ENCODE results near the gene ATP1A2. TPM values are rescaled to one million over a fixed set of nuclear protein-coding genes. Genes with fewer than 3 reads are reported as not detected.
A peak's percentile ranks its signal among the peaks of the same experiment; 100 is the strongest.

The ATP1A2 gene
- total RNA-seq, 1 donor from 2014 or later, result 5.6 TPM

- TF ChIP-seq, protein P1, sequence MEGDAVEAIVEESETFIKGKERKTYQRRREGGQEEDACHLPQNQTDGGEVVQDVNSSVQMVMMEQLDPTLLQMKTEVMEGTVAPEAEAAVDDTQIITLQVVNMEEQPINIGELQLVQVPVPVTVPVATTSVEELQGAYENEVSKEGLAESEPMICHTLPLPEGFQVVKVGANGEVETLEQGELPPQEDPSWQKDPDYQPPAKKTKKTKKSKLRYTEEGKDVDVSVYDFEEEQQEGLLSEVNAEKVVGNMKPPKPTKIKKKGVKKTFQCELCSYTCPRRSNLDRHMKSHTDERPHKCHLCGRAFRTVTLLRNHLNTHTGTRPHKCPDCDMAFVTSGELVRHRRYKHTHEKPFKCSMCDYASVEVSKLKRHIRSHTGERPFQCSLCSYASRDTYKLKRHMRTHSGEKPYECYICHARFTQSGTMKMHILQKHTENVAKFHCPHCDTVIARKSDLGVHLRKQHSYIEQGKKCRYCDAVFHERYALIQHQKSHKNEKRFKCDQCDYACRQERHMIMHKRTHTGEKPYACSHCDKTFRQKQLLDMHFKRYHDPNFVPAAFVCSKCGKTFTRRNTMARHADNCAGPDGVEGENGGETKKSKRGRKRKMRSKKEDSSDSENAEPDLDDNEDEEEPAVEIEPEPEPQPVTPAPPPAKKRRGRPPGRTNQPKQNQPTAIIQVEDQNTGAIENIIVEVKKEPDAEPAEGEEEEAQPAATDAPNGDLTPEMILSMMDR (IDR thresholded peaks at IDR 0.05), result no peak
- Histone ChIP-seq H3K27me3 (peaks cover 5% of the 10 kb centered on the region), H3K36me3 (no peaks in the 10 kb centered on the region), H3K27ac (no peak overlapping the region), H3K4me3 (no peak overlapping the region), H3K9me3 (no peaks in the 10 kb centered on the region), H3K4me1 (peaks cover 8% of the 10 kb centered on the region)
- DNase-seq (no peak), ATAC-seq (no peak)
- intact Hi-C loops (cut with DNase I), result no loop called here
Observed at GRCh38 chr1:160164121-160164520, 48.6 kb downstream of the ATP1A2 start.

DNA sequence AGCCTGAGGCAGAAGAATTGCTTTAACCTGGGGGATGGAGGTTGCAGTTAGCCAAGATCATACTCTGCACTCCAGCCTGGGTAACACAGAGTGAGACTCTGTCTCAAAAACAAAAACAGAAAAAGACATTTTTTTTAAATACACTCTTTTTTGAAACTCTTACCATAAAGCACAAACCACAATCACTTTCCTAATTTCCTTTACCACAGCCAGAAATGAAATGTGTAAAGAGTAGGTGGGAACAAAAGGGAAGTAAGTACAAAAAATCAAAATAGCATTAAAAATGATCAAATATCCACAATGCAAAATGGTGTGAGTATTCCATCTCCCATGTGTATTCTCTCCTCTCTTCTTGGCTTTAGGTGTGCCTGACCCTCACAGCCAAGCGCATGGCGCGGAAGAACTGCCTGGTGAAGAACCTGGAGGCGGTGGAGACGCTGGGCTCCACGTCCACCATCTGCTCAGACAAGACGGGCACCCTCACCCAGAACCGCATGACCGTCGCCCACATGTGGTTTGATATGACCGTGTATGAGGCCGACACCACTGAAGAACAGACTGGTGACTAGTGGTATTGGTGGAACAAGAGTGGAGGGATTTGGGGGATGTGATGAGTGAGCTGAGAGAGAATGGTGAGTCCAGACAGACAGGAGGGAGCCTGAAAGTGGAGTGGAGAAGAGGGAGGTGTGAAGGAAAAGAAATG is 50.8 kb downstream of the ATP1A2 start:
- peak; percentile 80 for DNase-seq

GRCh38 chr1:160167056-160167455 is 51.5 kb downstream of the ATP1A2 start:
- Histone ChIP-seq H3K4me3 (no peak overlapping the region), H3K36me3 (no peaks in the 10 kb centered on the region), H3K4me1 (peaks cover 8% of the 10 kb centered on the region), H3K27ac (no peak overlapping the region), H3K27me3 (peaks cover 5% of the 10 kb centered on the region), H3K9me3 (no peaks in the 10 kb centered on the region)
- DNase-seq, result no peak
- TF ChIP-seq, protein P1 (IDR thresholded peaks at IDR 0.05), result no peak
- ATAC-seq, result no peak
- intact Hi-C loops (cut with DNase I), result no loop called here

More for the DNA sequence above, 50.8 kb downstream of the ATP1A2 start:
- ATAC-seq, result peak; percentile 81
- Histone ChIP-seq H3K4me1 (peaks cover 8% of the 10 kb centered on the region), H3K27ac (no peak overlapping the region), H3K9me3 (no peaks in the 10 kb centered on the region), H3K36me3 (no peaks in the 10 kb centered on the region), H3K27me3 (peaks cover 5% of the 10 kb centered on the region), H3K4me3 (no peak overlapping the region)
- intact Hi-C loops (cut with DNase I), result no loop called here
- TF ChIP-seq, protein P1 (IDR thresholded peaks at IDR 0.05), result no peak

- Histone ChIP-seq H3K27ac (no peak overlapping the region), H3K9me3 (no peaks in the 10 kb centered on the region), H3K4me1 (peaks cover 6% of the 10 kb centered on the region), H3K27me3 (peaks cover 5% of the 10 kb centered on the region), H3K4me3 (no peak overlapping the region), H3K36me3 (no peaks in the 10 kb centered on the region)
- ATAC-seq (no peak), DNase-seq (no peak)
- TF ChIP-seq, protein P1 (IDR thresholded peaks at IDR 0.05), result no peak
- intact Hi-C loops (cut with DNase I), result no loop called here
Observed at GRCh38 chr1:160167580-160167979, 52.0 kb downstream of the ATP1A2 start.

DNA sequence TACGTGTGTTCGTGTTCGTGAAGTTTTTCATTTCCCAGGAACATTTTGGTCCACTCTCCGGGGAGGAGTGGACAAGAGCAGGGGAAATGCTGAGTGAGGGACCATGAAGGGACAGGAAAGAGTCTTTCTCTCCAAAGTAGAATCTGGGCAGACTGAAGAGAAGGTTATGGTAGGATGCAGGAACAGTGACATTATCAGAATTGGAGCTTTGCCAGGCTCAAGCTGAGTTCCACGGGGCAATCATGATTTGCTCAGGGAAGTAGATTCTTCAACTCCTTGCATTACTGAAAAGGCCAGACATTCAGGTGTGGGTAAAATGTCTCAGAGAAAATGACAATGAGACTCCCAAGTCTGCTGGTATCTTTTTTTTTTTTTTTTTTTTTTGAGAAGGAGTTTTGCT is 52.5 kb downstream of the ATP1A2 start:
- H3K27me3 ChIP-seq, result peaks cover 5% of the 10 kb centered on the region
- DNase-seq (no peak), ATAC-seq (no peak)
- no peak overlapping the region for H3K4me3 ChIP-seq
- H3K9me3 ChIP-seq, result no peaks in the 10 kb centered on the region
- H3K27ac ChIP-seq, result no peak overlapping the region
- TF ChIP-seq, protein P1 (IDR thresholded peaks at IDR 0.05), result no peak
- intact Hi-C loops (cut with DNase I), result no loop called here
- H3K36me3 ChIP-seq, result no peaks in the 10 kb centered on the region
- peaks cover 1% of the 10 kb centered on the region for H3K4me1 ChIP-seq
